Esophagus squamous epithelium (tissue), 4 donors: ENCODE measurements around the gene ACOT13.

Experiments
- POLR2A ChIP-seq, 4 donors: fragments of 450-650 bp; IDR thresholded peaks; one replicate each; pipeline ENCODE4 v1.6.1; 2017; ENCODE audit warnings: antibody characterized with exemption in 4 of 4, mild to moderate bottlenecking in 4 of 4, moderate library complexity in 3 of 4
- TF ChIP-seq, protein P1 (sequence below), 6 experiments: fragments of 450-650 bp in 4 of 6; fragments of 200-600 bp in 2 of 6; sonication (generic) in 2 of 6; IDR thresholded peaks; one replicate each; pipeline ENCODE4 v1.5.1; 2016 to 2019; ENCODE audit warnings: antibody characterized with exemption in 6 of 6, mild to moderate bottlenecking in 4 of 6, moderate library complexity in 4 of 6

DNA sequence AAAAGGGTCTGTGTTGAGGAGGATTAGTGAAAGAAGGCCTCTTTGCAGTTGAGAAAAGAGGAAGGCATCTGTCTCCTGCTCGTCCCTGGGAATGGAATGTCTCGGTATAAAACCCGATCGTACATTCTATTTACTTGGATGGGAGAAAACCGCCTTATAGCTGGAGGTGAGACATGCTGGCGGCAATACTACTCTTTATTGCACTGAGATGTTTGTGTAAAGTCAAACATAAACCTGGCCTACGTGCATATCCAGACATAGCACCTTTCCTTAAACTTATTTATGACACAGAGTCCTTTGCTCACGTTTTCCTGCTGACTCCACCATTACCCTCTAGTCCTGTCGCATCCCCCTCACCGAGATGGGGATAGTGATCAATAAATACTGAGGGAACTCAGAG lies 4.6 kb upstream of the ACOT13 start:
- TF ChIP-seq, protein P1, sequence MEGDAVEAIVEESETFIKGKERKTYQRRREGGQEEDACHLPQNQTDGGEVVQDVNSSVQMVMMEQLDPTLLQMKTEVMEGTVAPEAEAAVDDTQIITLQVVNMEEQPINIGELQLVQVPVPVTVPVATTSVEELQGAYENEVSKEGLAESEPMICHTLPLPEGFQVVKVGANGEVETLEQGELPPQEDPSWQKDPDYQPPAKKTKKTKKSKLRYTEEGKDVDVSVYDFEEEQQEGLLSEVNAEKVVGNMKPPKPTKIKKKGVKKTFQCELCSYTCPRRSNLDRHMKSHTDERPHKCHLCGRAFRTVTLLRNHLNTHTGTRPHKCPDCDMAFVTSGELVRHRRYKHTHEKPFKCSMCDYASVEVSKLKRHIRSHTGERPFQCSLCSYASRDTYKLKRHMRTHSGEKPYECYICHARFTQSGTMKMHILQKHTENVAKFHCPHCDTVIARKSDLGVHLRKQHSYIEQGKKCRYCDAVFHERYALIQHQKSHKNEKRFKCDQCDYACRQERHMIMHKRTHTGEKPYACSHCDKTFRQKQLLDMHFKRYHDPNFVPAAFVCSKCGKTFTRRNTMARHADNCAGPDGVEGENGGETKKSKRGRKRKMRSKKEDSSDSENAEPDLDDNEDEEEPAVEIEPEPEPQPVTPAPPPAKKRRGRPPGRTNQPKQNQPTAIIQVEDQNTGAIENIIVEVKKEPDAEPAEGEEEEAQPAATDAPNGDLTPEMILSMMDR (IDR thresholded peaks at IDR 0.05), result no peak
- TF ChIP-seq POLR2A (IDR thresholded peaks at IDR 0.05), result no peak
